ENCODE results near the gene MICALL1. TPM values are rescaled to one million over a fixed set of nuclear protein-coding genes. Genes with fewer than 3 reads are reported as not detected.
"Not testable (repeated sequence)": the region's sequence is repeated elsewhere in the genome, so short reads cannot be mapped to it uniquely, and the experiment has no call there.

The MICALL1 gene
- total and polyA plus RNA-seq, 4 experiments from 2014 or later, result 0.77 to 31.0 (median 17.6) TPM

DNA sequence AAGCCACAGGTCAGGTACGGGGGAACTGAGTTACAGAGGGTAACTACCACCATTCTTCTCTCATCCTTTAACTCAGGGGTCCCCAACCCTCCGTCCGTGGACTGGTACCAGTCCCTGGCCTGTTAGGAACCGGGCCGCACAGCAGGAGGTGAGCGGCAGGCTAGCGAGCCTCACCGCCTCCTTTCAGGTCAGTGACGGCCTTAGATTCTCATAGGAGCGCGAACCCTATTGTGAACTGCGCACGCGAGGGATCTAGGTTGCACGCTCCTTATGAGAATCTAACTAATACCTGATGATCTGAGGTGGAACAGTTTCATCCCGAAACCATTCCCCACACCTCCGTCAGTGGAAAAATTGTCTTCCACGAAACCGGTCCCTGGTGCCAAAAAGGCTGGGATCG lies 46.5 kb downstream of the MICALL1 start:
- H3K27me3 Mint-ChIP-seq, result peaks cover 9 to 13% of the 10 kb centered on the region in 2 donors
- ChIA-PET POLR2A (ENCODE audit: partially characterized antibody) (interaction anchor here (1.2 to 2.4 kb wide), 2 partner anchors 18 to 103 kb away, joined by 3 to 12 read pairs; partner anchors contain the start of gene EIF3L), CTCF (ENCODE audit: partially characterized antibody) (interaction anchor here (1.4 to 1.8 kb wide), 2 partner anchors 13 to 19 kb away, joined by 4 to 6 read pairs; no protein-coding TSS in a partner anchor)
- H3K36me3 Mint-ChIP-seq, result peaks cover 12 to 18% of the 10 kb centered on the region in 2 donors
- H3K27me3 ChIP-seq (ENCODE audit: insufficient read depth, low read length); H3K9me3 ChIP-seq (ENCODE audit: control insufficient read depth in 1 of 2, low read length in 2 of 2); H3K27ac ChIP-seq (ENCODE audit: low read depth, low read length); H3K9me3 Mint-ChIP-seq: not testable (repeated sequence)
- peak overlapping the region in 1 of 2 donors; percentile 72 for H3K4me3 ChIP-seq (ENCODE audit: low read length in 2 of 2)
- intact Hi-C loops (cut with micrococcal nuclease), result loop anchor here (1.0 to 5.0 kb wide), 4 partner anchors 18 to 345 kb away; partner anchors contain the start of genes ANKRD54, GGA1 and MICALL1
- H3K4me1 ChIP-seq (ENCODE audit: insufficient read depth, low read length), result peaks cover 20% of the 10 kb centered on the region
- peak overlapping the region in 3 of 7 donors; percentile 76 to 100 (median 98) for H3K27ac Mint-ChIP-seq
- peaks cover 29 to 44% (median 35%) of the 10 kb centered on the region in 4 donors for H3K4me1 Mint-ChIP-seq
- DNase-seq, result peak in 1 of 5 donors; percentile 13
- peak overlapping the region; percentile 96 to 100 (median 100) for H3K4me3 Mint-ChIP-seq
- H3K36me3 ChIP-seq (ENCODE audit: insufficient read depth, low read length), result peaks cover 11% of the 10 kb centered on the region

DNA sequence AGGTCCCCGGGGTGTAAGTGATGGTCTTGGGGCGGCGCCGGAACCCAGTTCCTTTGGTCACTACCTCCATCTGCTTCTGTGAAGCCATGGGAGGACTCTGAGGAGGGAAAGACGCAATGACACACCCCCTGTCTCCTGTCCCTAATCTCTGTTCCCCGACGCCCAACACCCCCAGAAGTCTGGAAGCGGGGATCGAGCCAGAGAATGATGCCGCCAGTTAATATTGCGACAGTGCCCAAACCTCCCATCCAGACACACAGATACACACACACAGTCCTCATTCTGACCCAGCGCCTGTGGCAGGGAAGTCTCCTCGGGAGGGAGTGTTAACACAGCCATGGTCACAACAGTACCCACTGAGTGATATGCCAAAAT lies 47.0 kb downstream of the MICALL1 start:
- Mint-ChIP-seq H3K36me3 (peaks cover 16 to 21% of the 10 kb centered on the region in 2 donors), H3K27ac (peak overlapping the region; percentile 76 to 100 (median 99)), H3K9me3 (no peaks in the 10 kb centered on the region), H3K4me1 (peaks cover 32 to 48% (median 37%) of the 10 kb centered on the region in 4 donors), H3K27me3 (peaks cover 9 to 13% of the 10 kb centered on the region in 2 donors), H3K4me3 (peak overlapping the region; percentile 96 to 100 (median 100))
- Histone ChIP-seq H3K36me3 (ENCODE audit: insufficient read depth, low read length) (peaks cover 16% of the 10 kb centered on the region), H3K27me3 (ENCODE audit: insufficient read depth, low read length) (peaks cover 3% of the 10 kb centered on the region), H3K9me3 (ENCODE audit: control insufficient read depth in 1 of 2, low read length in 2 of 2) (no peaks in the 10 kb centered on the region), H3K4me3 (ENCODE audit: low read length in 2 of 2) (peak overlapping the region; percentile 72 to 91), H3K4me1 (ENCODE audit: insufficient read depth, low read length) (peaks cover 20% of the 10 kb centered on the region), H3K27ac (ENCODE audit: low read depth, low read length) (peak overlapping the region; percentile 72)
- ChIA-PET CTCF (ENCODE audit: partially characterized antibody) (interaction anchor here (0.9 to 4.0 kb wide), 6 partner anchors 9 to 144 kb away, joined by 3 to 26 read pairs (median 6); no protein-coding TSS in a partner anchor), POLR2A (ENCODE audit: partially characterized antibody) (interaction anchor here (0.6 to 2.4 kb wide), 6 partner anchors 13 to 109 kb away, joined by 3 to 12 read pairs (median 4); partner anchors contain the start of genes ANKRD54, EIF3L and MICALL1)
- intact Hi-C loops (cut with micrococcal nuclease), result loop anchor here (1.0 to 5.0 kb wide), 4 partner anchors 19 to 346 kb away; partner anchors contain the start of genes ANKRD54, GGA1 and MICALL1
- no peak for DNase-seq

DNA sequence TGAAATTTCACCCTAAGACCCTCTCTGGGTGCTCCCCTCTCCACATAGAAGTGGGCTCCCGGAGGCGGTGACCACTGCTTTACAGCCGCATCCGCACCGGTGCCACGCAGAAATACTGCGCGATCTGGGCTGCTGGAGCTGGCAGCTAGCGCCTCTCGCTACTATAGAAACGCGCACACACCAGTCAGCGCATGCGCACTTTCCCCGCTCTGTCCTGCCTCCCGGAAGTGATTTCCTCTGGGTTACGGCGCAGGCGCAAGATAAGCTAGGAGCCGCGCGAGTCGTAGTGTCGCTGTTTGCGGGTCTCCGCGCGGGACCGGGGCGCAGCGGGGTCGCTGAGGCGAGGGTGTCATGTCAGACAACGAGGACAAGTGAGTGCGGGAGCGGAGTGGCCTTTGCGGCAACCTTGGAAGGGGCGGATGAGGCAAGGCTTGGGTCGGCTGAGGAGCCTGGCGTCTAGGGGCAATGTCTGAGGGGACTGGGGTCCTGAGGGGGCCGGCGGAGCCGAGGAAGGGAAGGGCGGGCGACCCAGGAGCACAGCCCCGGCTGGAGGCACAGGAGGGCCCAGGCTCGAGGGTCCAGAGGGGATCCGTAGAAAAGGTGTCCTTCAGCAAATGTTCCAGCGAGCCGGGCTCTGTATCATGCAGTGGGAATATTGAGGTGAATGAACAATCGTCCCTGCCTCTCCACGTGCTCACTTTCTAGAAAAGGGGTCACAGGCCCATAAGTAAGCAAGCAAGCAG lies 47.5 kb downstream of the MICALL1 start, which contains the start of the genes C22orf23 and POLR2F:
Gene C22orf23, minus strand, starts transcription at position 165 of the 743 bp plus-strand sequence. CDS start 452 bp downstream, outside the sequence.
Gene POLR2F, plus strand, starts transcription at position 263 of the 743 bp plus-strand sequence. Its CDS starts 89 bp downstream, at position 352.
- Mint-ChIP-seq H3K36me3 (peaks cover 20 to 24% of the 10 kb centered on the region in 2 donors), H3K9me3 (peaks cover 0 to 2% (median 0%) of the 10 kb centered on the region in 8 donors), H3K27me3 (peaks cover 9 to 13% of the 10 kb centered on the region in 2 donors), H3K27ac (peak within 1 kb of the TSS; percentile 76 to 100 (median 99)), H3K4me3 (peak within 1 kb of the TSS; percentile 96 to 100 (median 100)), H3K4me1 (peaks cover 33 to 52% (median 40%) of the 10 kb centered on the region in 4 donors)
- peaks cover 16% of the 10 kb centered on the region for H3K36me3 ChIP-seq (ENCODE audit: insufficient read depth, low read length)
- H3K27me3 ChIP-seq (ENCODE audit: insufficient read depth, low read length), result peaks cover 3% of the 10 kb centered on the region
- intact Hi-C loops (cut with micrococcal nuclease), result loop anchor here (1.0 to 5.0 kb wide), 4 partner anchors 19 to 346 kb away; partner anchors contain the start of genes ANKRD54, GGA1 and MICALL1
- peak within 1 kb of the TSS; percentile 72 for H3K27ac ChIP-seq (ENCODE audit: low read depth, low read length)
- H3K4me1 ChIP-seq (ENCODE audit: insufficient read depth, low read length), result peaks cover 20% of the 10 kb centered on the region
- ChIA-PET CTCF (ENCODE audit: partially characterized antibody) (interaction anchor here (0.6 to 4.0 kb wide), 7 partner anchors 9 to 332 kb away, joined by 3 to 26 read pairs (median 5); no protein-coding TSS in a partner anchor), POLR2A (ENCODE audit: partially characterized antibody) (interaction anchor here (0.6 to 2.4 kb wide), 8 partner anchors 12 to 117 kb away, joined by 3 to 12 read pairs (median 4); partner anchors contain the start of genes ANKRD54, EIF3L and MICALL1)
- DNase-seq, result peak; percentile 94 to 96 (median 95)
- H3K4me3 ChIP-seq (ENCODE audit: low read length in 2 of 2), result peak within 1 kb of the TSS; percentile 72 to 91
- no peaks in the 10 kb centered on the region for H3K9me3 ChIP-seq (ENCODE audit: control insufficient read depth in 1 of 2, low read length in 2 of 2)

DNA sequence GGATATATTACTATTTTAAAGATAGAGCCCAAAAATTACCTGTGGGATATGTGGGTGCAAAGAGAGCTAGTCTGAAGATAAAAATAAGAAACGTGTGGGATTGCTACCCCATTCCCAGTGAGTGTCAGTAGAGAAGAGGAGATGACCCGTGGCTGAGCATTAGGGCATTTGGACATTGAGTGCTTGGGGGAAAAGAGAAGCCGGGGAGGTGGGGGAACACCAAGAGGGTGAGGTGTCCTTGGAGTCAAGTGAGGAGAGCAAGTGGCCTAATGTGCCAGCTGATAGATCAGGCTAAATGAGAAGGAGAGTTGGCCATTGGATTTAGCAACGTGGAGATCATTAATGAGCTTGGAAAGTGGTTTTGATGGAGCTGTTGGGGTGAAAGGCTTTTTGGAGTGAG lies 48.6 kb downstream of the MICALL1 start:
- Mint-ChIP-seq H3K4me3 (peak overlapping the region; percentile 96 to 100 (median 100)), H3K27ac (peak overlapping the region in 5 of 7 donors; percentile 25 to 97 (median 50)), H3K27me3 (peaks cover 9 to 13% of the 10 kb centered on the region in 2 donors), H3K9me3 (peaks cover 0 to 2% (median 0%) of the 10 kb centered on the region in 8 donors), H3K36me3 (peaks cover 30 to 35% of the 10 kb centered on the region in 2 donors), H3K4me1 (peaks cover 35 to 53% (median 45%) of the 10 kb centered on the region in 4 donors)
- Histone ChIP-seq H3K36me3 (ENCODE audit: insufficient read depth, low read length) (peaks cover 27% of the 10 kb centered on the region), H3K4me3 (ENCODE audit: low read length in 2 of 2) (no peak overlapping the region), H3K27ac (ENCODE audit: low read depth, low read length) (no peak overlapping the region), H3K27me3 (ENCODE audit: insufficient read depth, low read length) (peaks cover 3% of the 10 kb centered on the region), H3K4me1 (ENCODE audit: insufficient read depth, low read length) (peaks cover 20% of the 10 kb centered on the region), H3K9me3 (ENCODE audit: control insufficient read depth in 1 of 2, low read length in 2 of 2) (no peaks in the 10 kb centered on the region)
- intact Hi-C loops (cut with micrococcal nuclease), result loop anchor here (5.0 kb wide), 2 partner anchors 47 to 347 kb away; partner anchors contain the start of genes GGA1 and MICALL1
- ChIA-PET CTCF (ENCODE audit: partially characterized antibody) (interaction anchor here (0.6 to 4.0 kb wide), 4 partner anchors 11 to 331 kb away, joined by 3 to 26 read pairs (median 4); partner anchors contain the start of gene GALR3), POLR2A (ENCODE audit: partially characterized antibody) (interaction anchor here (0.6 to 2.4 kb wide), 3 partner anchors 21 to 297 kb away, joined by 3 to 12 read pairs (median 7); no protein-coding TSS in a partner anchor)
- DNase-seq, result no peak

DNA sequence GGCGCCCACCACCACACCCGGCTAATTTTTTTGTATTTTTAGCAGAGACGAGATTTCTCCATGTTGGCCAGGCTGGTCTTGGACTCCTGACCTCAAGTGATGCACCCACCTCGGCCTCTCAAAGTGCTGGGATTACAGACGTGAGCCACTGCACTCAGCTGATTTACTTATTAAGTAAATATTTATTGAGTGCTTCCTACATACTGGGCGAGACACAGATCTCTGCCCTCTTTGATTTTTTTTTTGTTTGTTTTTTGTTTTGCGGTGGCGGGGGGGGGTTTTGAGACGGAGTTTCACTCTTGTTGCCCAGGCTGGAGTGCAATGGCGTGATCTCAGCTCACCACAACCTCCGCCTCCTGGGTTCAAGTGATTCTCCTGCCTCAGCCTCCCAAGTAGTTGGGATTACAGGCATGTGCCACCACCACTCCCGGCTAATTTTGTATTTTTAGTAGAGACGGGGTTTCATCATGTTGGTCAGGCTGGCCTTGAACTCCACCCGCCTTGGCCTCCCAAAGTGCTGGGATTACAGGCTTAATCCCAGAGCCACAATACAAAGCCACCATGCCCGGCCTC lies 49.8 kb downstream of the MICALL1 start:
- peaks cover 34 to 39% of the 10 kb centered on the region in 2 donors for H3K36me3 Mint-ChIP-seq
- H3K27me3 ChIP-seq (ENCODE audit: insufficient read depth, low read length); H3K4me3 Mint-ChIP-seq; H3K9me3 ChIP-seq (ENCODE audit: control insufficient read depth in 1 of 2, low read length in 2 of 2); POLR2A ChIA-PET (ENCODE audit: partially characterized antibody); intact Hi-C loops (cut with micrococcal nuclease); H3K27ac ChIP-seq (ENCODE audit: low read depth, low read length); H3K9me3 Mint-ChIP-seq; DNase-seq; H3K27ac Mint-ChIP-seq; H3K4me3 ChIP-seq (ENCODE audit: low read length in 2 of 2): not testable (repeated sequence)
- peaks cover 35 to 54% (median 45%) of the 10 kb centered on the region in 4 donors for H3K4me1 Mint-ChIP-seq
- H3K27me3 Mint-ChIP-seq, result peaks cover 9 to 13% of the 10 kb centered on the region in 2 donors
- Histone ChIP-seq H3K36me3 (ENCODE audit: insufficient read depth, low read length) (peaks cover 28% of the 10 kb centered on the region), H3K4me1 (ENCODE audit: insufficient read depth, low read length) (peaks cover 20% of the 10 kb centered on the region)
- CTCF ChIA-PET (ENCODE audit: partially characterized antibody), result interaction anchor here (4.0 kb wide), 1 partner anchor 9 kb away, joined by 26 read pairs; no protein-coding TSS in a partner anchor

DNA sequence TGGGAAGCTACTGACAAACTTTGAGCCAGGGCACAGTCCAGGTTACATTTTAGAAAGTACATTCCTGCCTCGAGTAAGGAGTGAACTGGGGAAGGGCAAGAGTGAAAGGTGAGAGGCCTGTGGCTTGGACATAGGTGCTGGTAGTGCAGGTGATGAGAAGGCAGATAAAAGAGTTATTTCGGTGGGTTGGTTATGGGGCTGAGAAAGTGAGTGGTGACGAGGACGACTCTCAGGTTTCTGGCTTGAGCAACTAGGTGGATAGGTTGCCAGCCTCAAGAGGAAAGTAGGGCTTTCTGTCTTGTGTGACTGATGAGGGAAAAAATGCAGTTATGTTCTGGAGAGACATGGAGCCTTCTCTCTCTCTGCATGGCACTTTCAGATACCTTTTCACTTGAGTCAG lies 51.1 kb downstream of the MICALL1 start:
- peaks cover 3% of the 10 kb centered on the region for H3K27me3 ChIP-seq (ENCODE audit: insufficient read depth, low read length)
- peaks cover 0 to 2% (median 0%) of the 10 kb centered on the region in 8 donors for H3K9me3 Mint-ChIP-seq
- H3K36me3 ChIP-seq (ENCODE audit: insufficient read depth, low read length), result peaks cover 41% of the 10 kb centered on the region
- peaks cover 7% of the 10 kb centered on the region in 2 donors for H3K27me3 Mint-ChIP-seq
- H3K4me3 ChIP-seq (ENCODE audit: low read length in 2 of 2), result no peak overlapping the region
- H3K27ac ChIP-seq (ENCODE audit: low read depth, low read length), result no peak overlapping the region
- H3K4me1 Mint-ChIP-seq, result peaks cover 33 to 54% (median 43%) of the 10 kb centered on the region in 4 donors
- H3K9me3 ChIP-seq (ENCODE audit: control insufficient read depth in 1 of 2, low read length in 2 of 2), result no peaks in the 10 kb centered on the region
- peak overlapping the region in 1 of 8 donors; percentile 29 for H3K4me3 Mint-ChIP-seq
- peak overlapping the region in 1 of 7 donors; percentile 5 for H3K27ac Mint-ChIP-seq
- DNase-seq, result no peak
- ChIA-PET POLR2A (ENCODE audit: partially characterized antibody) (no interaction called here), CTCF (ENCODE audit: partially characterized antibody) (interaction anchor here (1.3 kb wide), 1 partner anchor 23 kb away, joined by 3 read pairs; no protein-coding TSS in a partner anchor)
- H3K4me1 ChIP-seq (ENCODE audit: insufficient read depth, low read length), result peaks cover 20% of the 10 kb centered on the region
- H3K36me3 Mint-ChIP-seq, result peaks cover 46 to 50% of the 10 kb centered on the region in 2 donors
- intact Hi-C loops (cut with micrococcal nuclease), result no loop called here

Data from CD4-positive, alpha-beta memory T cell (primary cell).